ENCODE results near the gene MYH14. TPM values are rescaled to one million over a fixed set of nuclear protein-coding genes. Genes with fewer than 3 reads are reported as not detected.
"Not testable (repeated sequence)": the region's sequence is repeated elsewhere in the genome, so short reads cannot be mapped to it uniquely, and the experiment has no call there.

The MYH14 gene
- total RNA-seq, 4 donors from 2014 or later, result 103 to 174 (median 141) TPM

DNA sequence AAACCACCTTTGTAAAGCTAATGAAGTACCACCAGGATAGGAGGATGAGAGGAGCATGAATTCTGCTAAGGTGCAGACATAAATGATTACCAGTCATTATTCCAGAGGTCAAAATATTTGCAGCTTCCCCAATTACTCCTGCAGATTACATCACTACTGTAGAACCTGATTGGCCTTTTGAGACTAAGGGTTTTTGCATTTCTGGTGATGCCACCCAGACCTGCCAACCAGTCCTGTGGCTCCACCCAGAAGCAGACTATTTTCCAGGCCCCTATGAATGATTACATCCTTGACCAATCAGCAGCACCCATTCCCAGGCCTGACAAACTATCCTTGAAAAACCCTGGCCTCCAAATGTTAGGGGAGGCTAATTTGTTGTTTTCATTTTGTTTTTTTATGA is 136.9 kb downstream of the MYH14 start:
- no peak for ATAC-seq
- H3K27me3 ChIP-seq, result no peaks in the 10 kb centered on the region
- no peak overlapping the region for H3K27ac ChIP-seq

DNA sequence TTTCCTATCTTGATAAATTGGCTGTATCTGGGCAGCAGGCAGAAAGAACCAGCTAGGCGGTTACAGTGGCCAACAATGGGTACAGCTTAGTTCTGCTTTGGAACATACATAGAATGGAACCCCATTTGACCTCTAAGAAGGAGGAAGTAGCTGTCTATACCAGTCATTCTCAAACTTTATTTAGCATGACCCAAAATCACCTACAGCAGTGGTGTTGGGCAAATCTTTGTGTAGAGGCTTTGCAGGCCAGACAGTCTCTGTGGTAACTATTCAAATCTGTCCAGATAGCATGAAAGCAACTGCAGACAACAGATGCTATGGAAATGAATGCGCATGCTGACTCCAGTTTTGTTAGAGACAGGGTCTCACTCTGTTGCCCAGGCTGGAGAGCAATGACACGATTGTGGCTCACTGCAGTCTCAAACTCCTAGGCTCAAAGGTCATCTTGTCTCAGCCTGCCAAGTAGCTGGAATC is 137.7 kb downstream of the MYH14 start:
- Histone ChIP-seq H3K9me3 (no peaks in the 10 kb centered on the region), H3K27ac (no peak overlapping the region), H3K4me3 (no peak overlapping the region), H3K4me1 (no peaks in the 10 kb centered on the region), H3K36me3 (no peaks in the 10 kb centered on the region), H3K27me3 (no peaks in the 10 kb centered on the region)
- in situ Hi-C loops (cut with MboI; ENCODE audit: low sequenced_read_pairs in 4 of 4) (no loop called here), intact Hi-C loops (cut with DNase I; ENCODE audit: low total_unique reads) (no loop called here)
- DNase-seq (no peak), ATAC-seq (no peak)
- TF ChIP-seq POLR2A (IDR thresholded peaks at IDR 0.05), result no peak
- TF ChIP-seq, protein P1, sequence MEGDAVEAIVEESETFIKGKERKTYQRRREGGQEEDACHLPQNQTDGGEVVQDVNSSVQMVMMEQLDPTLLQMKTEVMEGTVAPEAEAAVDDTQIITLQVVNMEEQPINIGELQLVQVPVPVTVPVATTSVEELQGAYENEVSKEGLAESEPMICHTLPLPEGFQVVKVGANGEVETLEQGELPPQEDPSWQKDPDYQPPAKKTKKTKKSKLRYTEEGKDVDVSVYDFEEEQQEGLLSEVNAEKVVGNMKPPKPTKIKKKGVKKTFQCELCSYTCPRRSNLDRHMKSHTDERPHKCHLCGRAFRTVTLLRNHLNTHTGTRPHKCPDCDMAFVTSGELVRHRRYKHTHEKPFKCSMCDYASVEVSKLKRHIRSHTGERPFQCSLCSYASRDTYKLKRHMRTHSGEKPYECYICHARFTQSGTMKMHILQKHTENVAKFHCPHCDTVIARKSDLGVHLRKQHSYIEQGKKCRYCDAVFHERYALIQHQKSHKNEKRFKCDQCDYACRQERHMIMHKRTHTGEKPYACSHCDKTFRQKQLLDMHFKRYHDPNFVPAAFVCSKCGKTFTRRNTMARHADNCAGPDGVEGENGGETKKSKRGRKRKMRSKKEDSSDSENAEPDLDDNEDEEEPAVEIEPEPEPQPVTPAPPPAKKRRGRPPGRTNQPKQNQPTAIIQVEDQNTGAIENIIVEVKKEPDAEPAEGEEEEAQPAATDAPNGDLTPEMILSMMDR (IDR thresholded peaks at IDR 0.05 in 4 of 5, conservative IDR thresholded peaks at IDR 0.05 in 1 of 5), result no peak

More for the DNA sequence above, 136.9 kb downstream of the MYH14 start:
- in situ Hi-C loops (cut with MboI; ENCODE audit: low sequenced_read_pairs in 4 of 4) (no loop called here), intact Hi-C loops (cut with DNase I; ENCODE audit: low total_unique reads) (no loop called here)
- TF ChIP-seq, protein P1 (IDR thresholded peaks at IDR 0.05 in 4 of 5, conservative IDR thresholded peaks at IDR 0.05 in 1 of 5), result no peak
- TF ChIP-seq POLR2A (IDR thresholded peaks at IDR 0.05), result no peak
- Histone ChIP-seq H3K9me3 (no peaks in the 10 kb centered on the region), H3K4me1 (no peaks in the 10 kb centered on the region), H3K4me3 (no peak overlapping the region), H3K36me3 (no peaks in the 10 kb centered on the region)
- DNase-seq, result no peak

DNA sequence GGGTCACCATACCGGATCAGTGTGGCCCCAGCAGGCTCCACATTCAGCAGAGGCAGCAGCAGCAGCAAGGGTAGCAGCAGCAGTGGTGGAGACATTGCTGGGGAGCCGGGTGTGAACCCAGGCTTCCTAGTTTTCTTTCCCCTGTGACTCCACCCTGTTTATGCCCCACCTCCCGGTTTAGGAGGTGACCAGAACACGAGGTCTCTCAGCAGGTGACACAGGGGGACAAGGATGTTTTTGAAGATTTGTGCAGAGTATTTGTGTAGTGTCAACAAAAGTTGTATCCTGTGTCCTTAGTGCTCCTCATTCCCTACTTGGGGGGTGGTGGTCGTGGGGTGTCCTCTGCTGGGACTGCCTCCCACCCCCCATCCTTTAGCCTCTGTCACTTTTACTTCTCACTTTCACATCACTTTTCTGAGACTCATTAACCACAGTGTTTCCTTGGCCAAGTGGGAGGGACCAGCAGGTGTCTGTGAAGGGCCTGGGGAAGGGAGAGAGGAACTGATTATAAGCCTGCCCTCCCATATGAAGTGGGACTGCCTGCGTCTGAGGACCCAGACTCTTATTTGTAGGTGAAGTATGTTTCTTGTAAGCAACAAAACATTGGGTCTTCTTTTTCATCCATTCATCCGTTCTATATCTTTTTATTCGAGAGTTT is 141.4 kb downstream of the MYH14 start:
- H3K27me3 ChIP-seq, result no peaks in the 10 kb centered on the region
- H3K27ac ChIP-seq, result no peak overlapping the region
- no peak for ATAC-seq
- no peaks in the 10 kb centered on the region for H3K36me3 ChIP-seq
- no peaks in the 10 kb centered on the region for H3K4me1 ChIP-seq
- in situ Hi-C loops (cut with MboI; ENCODE audit: low sequenced_read_pairs in 4 of 4) (no loop called here), intact Hi-C loops (cut with DNase I; ENCODE audit: low total_unique reads) (no loop called here)
- H3K4me3 ChIP-seq, result no peak overlapping the region
- no peaks in the 10 kb centered on the region for H3K9me3 ChIP-seq
- no peak for TF ChIP-seq POLR2A (IDR thresholded peaks at IDR 0.05)
- TF ChIP-seq, protein P1 (IDR thresholded peaks at IDR 0.05 in 4 of 5, conservative IDR thresholded peaks at IDR 0.05 in 1 of 5), result no peak
- no peak for DNase-seq

DNA sequence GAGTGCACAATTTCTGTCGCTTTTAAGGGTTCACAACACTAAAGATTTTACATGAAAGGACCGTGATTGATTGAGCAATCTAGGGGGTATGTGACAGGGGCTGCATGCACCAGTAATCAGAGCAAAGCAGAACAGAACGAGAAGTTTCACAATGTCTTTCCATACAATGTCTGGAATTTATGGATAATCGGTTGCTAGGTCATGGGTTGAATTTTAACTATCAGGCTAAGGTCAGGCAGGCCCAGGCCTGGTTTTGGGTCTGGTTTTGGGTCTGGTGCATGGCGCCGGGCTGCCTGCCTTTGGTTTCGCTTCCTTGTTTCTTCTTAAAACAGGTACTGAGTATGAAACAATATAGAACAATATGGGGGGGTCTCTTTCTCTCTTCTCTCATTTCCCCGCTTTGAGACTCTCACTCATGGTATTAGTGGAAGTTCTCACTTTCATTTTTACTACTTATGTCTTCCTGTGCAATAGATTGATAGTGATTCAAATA is 143.7 kb downstream of the MYH14 start:
- in situ Hi-C loops (cut with MboI; ENCODE audit: low sequenced_read_pairs in 4 of 4); ATAC-seq; intact Hi-C loops (cut with DNase I; ENCODE audit: low total_unique reads); H3K27me3 ChIP-seq; DNase-seq; H3K9me3 ChIP-seq; H3K4me1 ChIP-seq; H3K4me3 ChIP-seq; H3K27ac ChIP-seq; H3K36me3 ChIP-seq: not testable (repeated sequence)

DNA sequence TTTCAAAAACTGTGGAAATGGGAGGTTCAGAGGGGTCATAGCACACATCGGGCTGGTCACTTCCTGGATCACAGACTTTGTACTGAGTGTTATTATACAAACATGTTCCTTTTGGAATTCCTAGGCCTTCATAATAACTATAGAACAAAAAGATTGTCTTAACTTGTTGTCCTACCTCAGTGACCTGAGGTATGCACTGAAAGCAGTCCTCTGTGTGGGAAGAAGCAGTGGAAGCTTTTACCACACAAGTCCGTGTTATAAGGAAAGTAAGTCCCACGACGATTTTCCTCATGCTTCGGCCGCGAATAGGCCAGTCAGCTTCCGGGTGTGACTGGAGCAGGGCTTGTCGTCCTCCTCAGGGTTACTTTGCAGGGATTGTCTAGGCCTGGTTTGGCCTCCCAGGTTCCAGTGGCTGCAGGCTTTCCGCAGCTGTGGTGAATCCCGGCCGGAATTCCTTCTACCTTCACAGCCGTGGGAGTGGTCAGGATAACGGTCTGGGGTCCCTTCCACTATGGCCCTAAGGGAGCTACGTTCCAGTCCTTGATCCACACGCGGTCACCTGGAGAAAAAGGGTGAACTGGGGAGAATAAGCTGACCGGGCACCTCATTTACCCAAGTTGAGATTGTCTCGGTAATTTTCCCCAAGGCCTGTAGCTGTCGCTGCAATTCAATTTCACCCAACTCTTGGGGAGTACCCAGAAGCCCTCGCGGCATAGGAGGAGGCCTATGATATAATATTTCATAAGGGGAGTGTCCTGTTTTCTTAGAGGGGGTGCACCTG is 146.0 kb downstream of the MYH14 start:
- no peaks in the 10 kb centered on the region for H3K4me1 ChIP-seq
- no peak overlapping the region for H3K4me3 ChIP-seq
- no peak for TF ChIP-seq POLR2A (IDR thresholded peaks at IDR 0.05)
- TF ChIP-seq, protein P1 (IDR thresholded peaks at IDR 0.05 in 4 of 5, conservative IDR thresholded peaks at IDR 0.05 in 1 of 5), result no peak
- ATAC-seq (no peak), DNase-seq (no peak)
- intact Hi-C loops (cut with DNase I; ENCODE audit: low total_unique reads), result no loop called here
- H3K27me3 ChIP-seq, result no peaks in the 10 kb centered on the region
- no peaks in the 10 kb centered on the region for H3K36me3 ChIP-seq
- peak overlapping the region in 1 of 4 donors; percentile 6 for H3K27ac ChIP-seq
- in situ Hi-C loops (cut with MboI; ENCODE audit: low sequenced_read_pairs in 4 of 4), result loop anchor here in 2 of 4 donors (10.0 to 25.0 kb wide), 2 partner anchors 113 to 435 kb away; no protein-coding TSS in a partner anchor
- H3K9me3 ChIP-seq, result no peaks in the 10 kb centered on the region
